OCI-LY1 (cell line): Measurements from ENCODE around the gene CYB5RL.

ENCODE experiments used
- H2AFZ ChIP-seq: fragments of 200-600 bp; sonication (generic), shearing (Covaris generic); 2 replicates; pipeline ENCODE4 v1.6.0; 2014; ENCODE audit warnings: antibody characterized with exemption, mild to moderate bottlenecking, low read length
- H3F3A ChIP-seq: fragments of 200-600 bp; sonication (generic), shearing (Covaris generic); 2 replicates; pipeline ENCODE4 v1.6.0; 2014; ENCODE audit warnings: mild to moderate bottlenecking, antibody characterized with exemption, low read length, moderate library complexity; ENCODE audit not compliant: insufficient read depth
- H3K27ac ChIP-seq: fragments of 200-600 bp; sonication (generic); 2 replicates; pipeline ENCODE4 v1.5.1; 2014; ENCODE audit warnings: low read length, mixed run types, mild to moderate bottlenecking, low read depth; ENCODE audit not compliant: poor library complexity, severe bottlenecking
- H3K27me3 ChIP-seq: fragments of 200-600 bp; sonication (generic); 2 replicates; pipeline ENCODE4 v1.6.0; 2014; ENCODE audit warnings: antibody characterized with exemption, mild to moderate bottlenecking, low read length, moderate library complexity; ENCODE audit not compliant: insufficient read depth
- H3K36me3 ChIP-seq: fragments of 200-600 bp; sonication (generic); 2 replicates; pipeline ENCODE4 v1.6.1; 2014; ENCODE audit warnings: mild to moderate bottlenecking, antibody characterized with exemption, low read length, moderate library complexity, mixed read lengths; ENCODE audit not compliant: insufficient read depth
- H3K4me1 ChIP-seq: fragments of 200-600 bp; sonication (generic); 2 replicates; pipeline ENCODE4 v1.5.1; 2014; ENCODE audit warnings: mild to moderate bottlenecking, low read length, moderate library complexity; ENCODE audit not compliant: insufficient read depth, severe bottlenecking
- H3K4me2 ChIP-seq: fragments of 200-600 bp; sonication (generic), shearing (Covaris generic); 2 replicates; pipeline ENCODE4 v1.6.1; 2014; ENCODE audit warnings: low read length
- H3K4me3 ChIP-seq: fragments of 200-600 bp; sonication (generic); 2 replicates; pipeline ENCODE4 v1.5.1; 2014; ENCODE audit warnings: low read length, low read depth, mild to moderate bottlenecking, mixed read lengths; ENCODE audit not compliant: poor library complexity, severe bottlenecking
- H3K79me2 ChIP-seq: fragments of 200-600 bp; shearing (Covaris generic); 2 replicates; pipeline ENCODE4 v1.6.1; 2016; ENCODE audit warnings: mixed run types, low read length, mixed read lengths; ENCODE audit not compliant: insufficient read depth
- H3K9ac ChIP-seq: fragments of 200-600 bp; sonication (generic), shearing (Covaris generic); 2 replicates; pipeline ENCODE4 v1.6.1; 2014; ENCODE audit warnings: mild to moderate bottlenecking, low read length, mixed read lengths
- H3K9me2 ChIP-seq: fragments of 200-600 bp; sonication (generic), shearing (Covaris generic); 2 replicates; pipeline ENCODE4 v1.6.1; 2014; ENCODE audit warnings: low read depth, mild to moderate bottlenecking, low read length, mixed read lengths
- H3K9me3 ChIP-seq: fragments of 200-600 bp; shearing (Covaris generic); 2 replicates; pipeline ENCODE4 v1.6.1; 2014; ENCODE audit warnings: low read length, mixed read lengths
- H4K20me1 ChIP-seq: fragments of 200-600 bp; sonication (generic), shearing (Covaris generic); 2 replicates; pipeline ENCODE4 v1.6.0; 2016; ENCODE audit warnings: mild to moderate bottlenecking, low read length; ENCODE audit not compliant: insufficient read depth
- EZH2 ChIP-seq: fragments of 200-600 bp; sonication (generic), shearing (Covaris generic); IDR thresholded peaks from 2 replicates; pipeline ENCODE4 v1.8.0; 2017; ENCODE audit warnings: borderline replicate concordance, mixed run types, mild to moderate bottlenecking, antibody characterized with exemption, low read length, moderate library complexity, mixed read lengths
- TF ChIP-seq, protein P1 (sequence below): fragments of 200-600 bp; sonication (generic), shearing (Covaris generic); IDR thresholded peaks from 2 replicates; pipeline ENCODE4 v1.5.1; 2017; ENCODE audit warnings: mild to moderate bottlenecking, antibody characterized with exemption, low read length, moderate library complexity, mixed read lengths

The CYB5RL gene, protein sequence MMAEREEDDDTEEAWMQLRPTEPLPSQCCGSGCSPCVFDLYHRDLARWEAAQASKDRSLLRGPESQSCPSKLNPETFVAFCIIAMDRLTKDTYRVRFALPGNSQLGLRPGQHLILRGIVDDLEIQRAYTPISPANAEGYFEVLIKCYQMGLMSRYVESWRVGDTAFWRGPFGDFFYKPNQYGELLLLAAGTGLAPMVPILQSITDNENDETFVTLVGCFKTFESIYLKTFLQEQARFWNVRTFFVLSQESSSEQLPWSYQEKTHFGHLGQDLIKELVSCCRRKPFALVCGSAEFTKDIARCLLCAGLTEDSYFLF

DNA sequence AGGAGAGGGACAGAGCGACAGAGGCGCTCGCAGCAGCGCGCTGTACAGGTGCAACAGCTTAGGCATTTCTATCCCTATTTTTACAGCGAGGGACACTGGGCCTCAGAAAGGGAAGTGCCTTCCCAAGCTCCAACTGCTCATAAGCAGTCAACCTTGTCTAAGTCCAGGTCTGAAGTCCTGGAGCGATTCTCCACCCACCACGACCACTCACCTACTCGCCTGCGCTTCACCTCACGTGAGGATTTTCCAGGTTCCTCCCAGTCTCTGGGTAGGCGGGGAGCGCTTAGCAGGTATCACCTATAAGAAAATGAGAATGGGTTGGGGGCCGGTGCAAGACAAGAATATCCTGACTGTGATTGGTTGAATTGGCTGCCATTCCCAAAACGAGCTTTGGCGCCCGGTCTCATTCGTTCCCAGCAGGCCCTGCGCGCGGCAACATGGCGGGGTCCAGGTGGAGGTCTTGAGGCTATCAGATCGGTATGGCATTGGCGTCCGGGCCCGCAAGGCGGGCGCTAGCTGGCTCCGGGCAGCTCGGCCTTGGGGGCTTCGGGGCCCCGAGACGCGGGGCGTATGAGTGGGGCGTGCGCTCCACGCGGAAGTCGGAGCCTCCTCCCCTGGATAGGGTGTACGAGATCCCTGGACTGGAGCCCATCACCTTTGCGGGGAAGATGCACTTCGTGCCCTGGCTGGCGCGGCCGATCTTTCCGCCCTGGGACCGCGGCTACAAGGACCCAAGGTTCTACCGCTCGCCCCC is at the start of gene CYB5RL, which contains the start of gene MRPL37:
CYB5RL (minus strand) TSS at position 266 of the 754 bp plus-strand sequence. CDS start 4,414 bp downstream, outside the sequence.
MRPL37 (plus strand) TSS at position 403 of the 754 bp plus-strand sequence; CDS start at position 480, 77 bp downstream.
- TF ChIP-seq, protein P1, sequence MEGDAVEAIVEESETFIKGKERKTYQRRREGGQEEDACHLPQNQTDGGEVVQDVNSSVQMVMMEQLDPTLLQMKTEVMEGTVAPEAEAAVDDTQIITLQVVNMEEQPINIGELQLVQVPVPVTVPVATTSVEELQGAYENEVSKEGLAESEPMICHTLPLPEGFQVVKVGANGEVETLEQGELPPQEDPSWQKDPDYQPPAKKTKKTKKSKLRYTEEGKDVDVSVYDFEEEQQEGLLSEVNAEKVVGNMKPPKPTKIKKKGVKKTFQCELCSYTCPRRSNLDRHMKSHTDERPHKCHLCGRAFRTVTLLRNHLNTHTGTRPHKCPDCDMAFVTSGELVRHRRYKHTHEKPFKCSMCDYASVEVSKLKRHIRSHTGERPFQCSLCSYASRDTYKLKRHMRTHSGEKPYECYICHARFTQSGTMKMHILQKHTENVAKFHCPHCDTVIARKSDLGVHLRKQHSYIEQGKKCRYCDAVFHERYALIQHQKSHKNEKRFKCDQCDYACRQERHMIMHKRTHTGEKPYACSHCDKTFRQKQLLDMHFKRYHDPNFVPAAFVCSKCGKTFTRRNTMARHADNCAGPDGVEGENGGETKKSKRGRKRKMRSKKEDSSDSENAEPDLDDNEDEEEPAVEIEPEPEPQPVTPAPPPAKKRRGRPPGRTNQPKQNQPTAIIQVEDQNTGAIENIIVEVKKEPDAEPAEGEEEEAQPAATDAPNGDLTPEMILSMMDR, result no peak
- TF ChIP-seq EZH2, result no peak
- peak within 1 kb of the TSS; percentile 78 for H3K4me3 ChIP-seq
- peaks cover 25% of the 10 kb centered on the region; the same call in 1 of the 2 replicates for H3K36me3 ChIP-seq
- H3K4me2 ChIP-seq, result peak within 1 kb of the TSS; percentile 98
- peak within 1 kb of the TSS; percentile 23 for H3K27ac ChIP-seq
- H3K27me3 ChIP-seq, result no peaks in the 10 kb centered on the region
- no peaks in the 10 kb centered on the region for H4K20me1 ChIP-seq
- H3F3A ChIP-seq, result no peaks in the 10 kb centered on the region
- H3K9me3 ChIP-seq, result no peaks in the 10 kb centered on the region
- peaks cover 29% of the 10 kb centered on the region for H3K79me2 ChIP-seq
- 0 out of 2 replicates have a peak within 1 kb of the TSS, but pooled peaks have one; percentile 13 for H2AFZ ChIP-seq
- H3K4me1 ChIP-seq, result peaks cover 32% of the 10 kb centered on the region
- no peaks in the 10 kb centered on the region for H3K9me2 ChIP-seq
- peak within 1 kb of the TSS; percentile 87 for H3K9ac ChIP-seq

- no peaks in the 10 kb centered on the region for H4K20me1 ChIP-seq
- no peaks in the 10 kb centered on the region for H3K36me3 ChIP-seq
- H3F3A ChIP-seq, result no peaks in the 10 kb centered on the region
- H3K27ac ChIP-seq, result no peak overlapping the region
- H3K4me1 ChIP-seq, result no peaks in the 10 kb centered on the region
- no peak overlapping the region for H3K4me2 ChIP-seq
- H3K9me3 ChIP-seq, result no peaks in the 10 kb centered on the region
- H3K4me3 ChIP-seq, result no peak overlapping the region
- H3K27me3 ChIP-seq, result no peaks in the 10 kb centered on the region
- no peak overlapping the region for H2AFZ ChIP-seq
- H3K79me2 ChIP-seq, result no peaks in the 10 kb centered on the region
- no peak overlapping the region for H3K9ac ChIP-seq
- TF ChIP-seq, protein P1, result no peak
- TF ChIP-seq EZH2, result no peak
- H3K9me2 ChIP-seq, result no peaks in the 10 kb centered on the region
Measured at GRCh38 chr1:54248966-54249365, 49.1 kb upstream of the CYB5RL start.

- H3K27ac ChIP-seq, result no peak overlapping the region
- H3K4me2 ChIP-seq, result no peak overlapping the region
- H3K9me2 ChIP-seq, result no peaks in the 10 kb centered on the region
- H3K36me3 ChIP-seq, result no peaks in the 10 kb centered on the region
- H3K79me2 ChIP-seq, result no peaks in the 10 kb centered on the region
- TF ChIP-seq, protein P1, result no peak
- no peak for TF ChIP-seq EZH2
- H3K9me3 ChIP-seq, result no peaks in the 10 kb centered on the region
- no peak overlapping the region for H3K4me3 ChIP-seq
- no peak overlapping the region for H2AFZ ChIP-seq
- H3K9ac ChIP-seq, result no peak overlapping the region
- no peaks in the 10 kb centered on the region for H3K4me1 ChIP-seq
- H3F3A ChIP-seq, result no peaks in the 10 kb centered on the region
- no peaks in the 10 kb centered on the region for H3K27me3 ChIP-seq
- H4K20me1 ChIP-seq, result no peaks in the 10 kb centered on the region
Measured at GRCh38 chr1:54247863-54248515, 48.2 kb upstream of the CYB5RL start.
